ENCODE results near the gene RASAL3.

Gene RASAL3

GRCh38 chr19:15448778-15449619, 15.3 kb downstream of the RASAL3 start:
- no peak for DNase-seq (ENCODE audit: low read depth)

- no peak for DNase-seq (ENCODE audit: low read depth)
Measured at GRCh38 chr19:15448044-15448777, 16.1 kb downstream of the RASAL3 start.

- no peak for DNase-seq (ENCODE audit: low read depth)
Measured at GRCh38 chr19:15447057-15447456, 17.3 kb downstream of the RASAL3 start.

- no peak for DNase-seq (ENCODE audit: low read depth)
Measured at GRCh38 chr19:15445807-15446376, 18.5 kb downstream of the RASAL3 start.

GRCh38 chr19:15445227-15445605, 19.1 kb downstream of the RASAL3 start:
- no peak for DNase-seq (ENCODE audit: low read depth)

- DNase-seq (ENCODE audit: low read depth), result no peak
Measured at GRCh38 chr19:15444505-15445226, 19.7 kb downstream of the RASAL3 start.

- no peak for DNase-seq (ENCODE audit: low read depth)
Measured at GRCh38 chr19:15443838-15444237, 20.5 kb downstream of the RASAL3 start.

- no peak for DNase-seq (ENCODE audit: low read depth)
Measured at GRCh38 chr19:15443325-15443724, 21.0 kb downstream of the RASAL3 start.

- DNase-seq (ENCODE audit: low read depth), result no peak
Measured at GRCh38 chr19:15442142-15442920, 22.0 kb downstream of the RASAL3 start.

GRCh38 chr19:15441317-15441716, 23.0 kb downstream of the RASAL3 start:
- DNase-seq (ENCODE audit: low read depth), result no peak

- DNase-seq (ENCODE audit: low read depth), result no peak
Measured at GRCh38 chr19:15439821-15440641, 24.3 kb downstream of the RASAL3 start.

- no peak for DNase-seq (ENCODE audit: low read depth)
Measured at GRCh38 chr19:15439078-15439799, 25.1 kb downstream of the RASAL3 start.

GRCh38 chr19:15438577-15438976, 25.8 kb downstream of the RASAL3 start:
- DNase-seq (ENCODE audit: low read depth), result no peak

- DNase-seq (ENCODE audit: low read depth), result no peak
Measured at GRCh38 chr19:15438124-15438496, 26.2 kb downstream of the RASAL3 start.

- peak; percentile 56 for DNase-seq (ENCODE audit: low read depth)
Measured at GRCh38 chr19:15437355-15438123, 26.8 kb downstream of the RASAL3 start.

GRCh38 chr19:15436826-15437110, 27.6 kb downstream of the RASAL3 start:
- DNase-seq (ENCODE audit: low read depth), result no peak

GRCh38 chr19:15436012-15436825, 28.1 kb downstream of the RASAL3 start:
- no peak for DNase-seq (ENCODE audit: low read depth)

GRCh38 chr19:15433519-15434069, 30.8 kb downstream of the RASAL3 start:
- no peak for DNase-seq (ENCODE audit: low read depth)
